ENCODE measurements around the gene PARP4. TPM values are rescaled to one million over a fixed set of nuclear protein-coding genes. Genes with fewer than 3 reads are reported as not detected.

PARP4 gene
- total and polyA plus RNA-seq, 2 of the 13 experiments (the other 11 are each of a cell fraction or from before 2014, with no cell fraction given), result 40.5 to 42.6 TPM

GRCh38 chr13:24512197-24512907 is at the start of gene PARP4 (continued):
- TF ChIP-seq IRF9 (CRISPR knock-in tag; IDR thresholded peaks at IDR 0.05; ENCODE audit: borderline replicate concordance) (peak; percentile 80; the same call in 1 of the 2 replicates), ZNF782 (CRISPR knock-in tag; IDR thresholded peaks at IDR 0.05; ENCODE audit: borderline replicate concordance) (peak; percentile 60; the same call in 1 of the 2 replicates), ZNF777 (CRISPR knock-in tag; IDR thresholded peaks at IDR 0.05) (peak; percentile 71), RBFOX2 (IDR thresholded peaks at IDR 0.05; ENCODE audit: low read depth, low read length) (peak; percentile 98), THAP11 (CRISPR knock-in tag; IDR thresholded peaks at IDR 0.05) (peak; percentile 43; the same call in 1 of the 2 replicates), STAT6 (CRISPR knock-in tag; IDR thresholded peaks at IDR 0.05; ENCODE audit: borderline replicate concordance) (0 out of 2 replicates have a peak, but pooled peaks have one; percentile 7), ZNF460 (CRISPR knock-in tag; IDR thresholded peaks at IDR 0.05; ENCODE audit: borderline replicate concordance) (no peak), ZNF234 (CRISPR knock-in tag; conservative IDR thresholded peaks at IDR 0.05) (0 out of 2 replicates have a peak, but pooled peaks have one; percentile 83), SP2 (CRISPR knock-in tag; IDR thresholded peaks at IDR 0.05) (peak; percentile 59; the same call in 1 of the 2 replicates), NFE2L2 (IDR thresholded peaks at IDR 0.05; ENCODE audit: low read length) (no peak), JUN (CRISPR knock-in tag; IDR thresholded peaks at IDR 0.05) (peak; percentile 65; the same call in 1 of the 2 replicates), MLLT10 (CRISPR knock-in tag; IDR thresholded peaks at IDR 0.05) (no peak), HBP1 (CRISPR knock-in tag; IDR thresholded peaks at IDR 0.05; ENCODE audit: low read depth) (0 out of 2 replicates have a peak, but pooled peaks have one; percentile 35), ZMYM4 (CRISPR knock-in tag; IDR thresholded peaks at IDR 0.05) (peak; percentile 46; the same call in 1 of the 2 replicates), SPEN (CRISPR knock-in tag; IDR thresholded peaks at IDR 0.05; ENCODE audit: low read depth) (peak; percentile 76), ADNP (CRISPR knock-in tag; IDR thresholded peaks at IDR 0.05) (no peak), GABPA (IDR thresholded peaks at IDR 0.05; ENCODE audit: low read depth, low read length) (peak; percentile 74), GABPA (CRISPR knock-in tag; IDR thresholded peaks at IDR 0.05; ENCODE audit: low read depth) (peak; percentile 71), ZNF616 (CRISPR knock-in tag; IDR thresholded peaks at IDR 0.05; ENCODE audit: low read depth) (peak; percentile 76; the same call in 1 of the 2 replicates), ZNF253 (CRISPR knock-in tag; IDR thresholded peaks at IDR 0.05; ENCODE audit: borderline replicate concordance) (no peak), ATF7 (IDR thresholded peaks at IDR 0.05) (no peak), ATF7 (CRISPR knock-in tag; IDR thresholded peaks at IDR 0.05) (peak; percentile 68; the same call in 1 of the 2 replicates), KLF15 (CRISPR knock-in tag; IDR thresholded peaks at IDR 0.05; ENCODE audit: borderline replicate concordance) (no peak), POGZ (CRISPR knock-in tag; IDR thresholded peaks at IDR 0.05) (peak; percentile 64)
